ENCODE results near the gene RCL1.
"Not testable (repeated sequence)": the region's sequence is repeated elsewhere in the genome, so short reads cannot be mapped to it uniquely, and the experiment has no call there.

Gene RCL1

DNA sequence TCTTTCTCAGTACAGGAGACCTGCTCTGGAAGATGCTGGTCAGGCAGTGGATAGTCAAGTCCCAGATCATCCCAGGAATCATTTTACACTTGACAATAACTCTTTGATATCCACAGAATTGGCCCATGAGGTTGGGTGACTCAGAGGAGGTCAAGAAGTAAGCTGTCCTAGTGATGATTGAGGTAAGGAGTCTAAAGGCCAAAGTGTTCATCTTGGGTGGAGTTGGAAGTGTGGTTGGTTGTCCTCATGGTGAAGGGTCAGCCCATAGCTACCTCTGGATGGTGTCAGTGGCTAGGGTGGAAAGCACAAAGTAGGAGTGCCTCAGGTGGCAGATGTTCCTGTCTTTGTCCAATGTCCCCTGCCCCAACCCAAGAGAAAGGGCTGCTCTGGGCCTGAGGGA is 24.1 kb upstream of the RCL1 start:
- H3K4me3 ChIP-seq (ENCODE audit: low read depth, low read length), result no peak overlapping the region
- TF ChIP-seq, protein P1, sequence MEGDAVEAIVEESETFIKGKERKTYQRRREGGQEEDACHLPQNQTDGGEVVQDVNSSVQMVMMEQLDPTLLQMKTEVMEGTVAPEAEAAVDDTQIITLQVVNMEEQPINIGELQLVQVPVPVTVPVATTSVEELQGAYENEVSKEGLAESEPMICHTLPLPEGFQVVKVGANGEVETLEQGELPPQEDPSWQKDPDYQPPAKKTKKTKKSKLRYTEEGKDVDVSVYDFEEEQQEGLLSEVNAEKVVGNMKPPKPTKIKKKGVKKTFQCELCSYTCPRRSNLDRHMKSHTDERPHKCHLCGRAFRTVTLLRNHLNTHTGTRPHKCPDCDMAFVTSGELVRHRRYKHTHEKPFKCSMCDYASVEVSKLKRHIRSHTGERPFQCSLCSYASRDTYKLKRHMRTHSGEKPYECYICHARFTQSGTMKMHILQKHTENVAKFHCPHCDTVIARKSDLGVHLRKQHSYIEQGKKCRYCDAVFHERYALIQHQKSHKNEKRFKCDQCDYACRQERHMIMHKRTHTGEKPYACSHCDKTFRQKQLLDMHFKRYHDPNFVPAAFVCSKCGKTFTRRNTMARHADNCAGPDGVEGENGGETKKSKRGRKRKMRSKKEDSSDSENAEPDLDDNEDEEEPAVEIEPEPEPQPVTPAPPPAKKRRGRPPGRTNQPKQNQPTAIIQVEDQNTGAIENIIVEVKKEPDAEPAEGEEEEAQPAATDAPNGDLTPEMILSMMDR (IDR thresholded peaks at IDR 0.05; ENCODE audit: control insufficient read depth, extremely low read depth, insufficient read depth), result no peak
- DNase-seq (ENCODE audit: low read depth), result no peak

DNA sequence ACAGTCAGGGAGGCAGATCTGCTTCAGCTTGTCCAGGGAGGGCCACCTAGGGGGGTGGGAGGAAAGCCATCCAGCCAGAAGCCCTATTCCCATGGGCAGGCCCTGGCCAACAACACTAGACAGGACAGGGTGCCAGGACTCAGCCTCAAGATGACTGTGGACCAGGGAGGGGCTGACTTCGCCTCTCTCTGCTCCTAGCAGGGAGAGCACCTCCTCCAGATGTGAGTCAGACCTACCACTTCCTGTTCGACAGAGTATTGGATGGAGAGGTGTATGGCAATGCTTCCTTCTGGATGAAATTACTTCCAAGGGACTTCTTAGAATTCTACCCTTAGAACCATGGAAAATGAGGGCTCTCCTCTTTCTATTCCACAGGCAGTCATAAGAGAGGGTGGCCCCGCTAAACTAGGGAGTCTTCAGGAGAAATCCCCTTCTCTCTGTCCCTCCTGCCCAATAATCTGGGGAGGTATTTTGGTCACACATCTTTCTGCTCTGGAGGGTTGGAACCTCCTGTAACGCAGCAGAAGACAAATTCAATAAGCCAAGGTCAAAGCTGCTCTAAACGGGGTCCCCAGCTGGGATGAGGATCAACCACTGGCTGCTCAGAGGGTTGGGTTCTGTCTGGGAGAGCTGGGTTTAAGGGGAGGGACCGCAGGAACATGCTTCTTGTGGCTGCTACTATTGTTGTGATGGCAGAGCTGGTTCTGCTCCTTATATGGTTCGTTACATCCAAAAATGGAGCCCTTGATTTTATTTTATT is 23.2 kb upstream of the RCL1 start:
- TF ChIP-seq, protein P1 (IDR thresholded peaks at IDR 0.05; ENCODE audit: control insufficient read depth, extremely low read depth, insufficient read depth), result no peak
- DNase-seq (ENCODE audit: low read depth), result no peak
- H3K4me3 ChIP-seq (ENCODE audit: low read depth, low read length), result no peak overlapping the region

DNA sequence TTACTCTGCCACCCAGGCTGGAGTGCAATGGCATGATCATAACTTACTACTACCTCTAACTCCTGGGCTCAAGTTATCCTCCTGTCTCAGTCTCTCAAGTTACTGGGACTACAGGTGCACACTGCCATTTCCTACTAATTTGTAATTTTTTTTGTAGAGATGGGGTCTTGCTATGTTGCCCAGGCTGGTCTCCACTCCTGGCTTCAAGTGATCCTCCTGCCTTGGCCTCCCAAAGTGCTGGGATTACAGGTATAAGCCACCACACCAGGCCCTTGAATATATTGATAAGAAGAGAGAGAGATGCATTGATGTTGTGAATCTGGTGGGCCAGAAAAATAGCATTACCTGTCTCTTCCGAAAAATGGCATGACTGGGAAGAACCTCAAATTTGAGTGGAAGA is 21.0 kb upstream of the RCL1 start:
- TF ChIP-seq, protein P1 (IDR thresholded peaks at IDR 0.05; ENCODE audit: control insufficient read depth, extremely low read depth, insufficient read depth), result no peak
- DNase-seq (ENCODE audit: low read depth), result no peak
- H3K4me3 ChIP-seq (ENCODE audit: low read depth, low read length), result no peak overlapping the region

DNA sequence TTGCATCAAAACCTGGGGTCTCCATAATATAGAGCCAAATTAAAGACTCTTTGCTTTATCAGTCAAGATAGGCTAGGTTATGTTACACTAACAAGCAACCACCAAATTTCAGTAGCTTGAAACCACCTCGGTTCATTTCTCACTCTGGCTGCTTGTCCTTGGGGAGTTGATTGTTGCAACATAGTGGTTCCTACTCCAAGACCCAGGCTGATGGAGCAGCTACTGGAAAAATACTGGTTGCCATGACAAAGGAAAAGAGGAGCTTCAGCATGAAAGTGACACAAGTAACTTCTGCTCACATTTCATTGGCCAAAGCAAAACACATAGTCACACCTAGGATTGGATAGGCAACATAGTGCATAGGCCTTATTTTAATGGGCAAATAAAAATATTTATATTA is 18.5 kb upstream of the RCL1 start:
- no peak for DNase-seq (ENCODE audit: low read depth)
- TF ChIP-seq, protein P1 (IDR thresholded peaks at IDR 0.05; ENCODE audit: control insufficient read depth, extremely low read depth, insufficient read depth), result no peak

DNA sequence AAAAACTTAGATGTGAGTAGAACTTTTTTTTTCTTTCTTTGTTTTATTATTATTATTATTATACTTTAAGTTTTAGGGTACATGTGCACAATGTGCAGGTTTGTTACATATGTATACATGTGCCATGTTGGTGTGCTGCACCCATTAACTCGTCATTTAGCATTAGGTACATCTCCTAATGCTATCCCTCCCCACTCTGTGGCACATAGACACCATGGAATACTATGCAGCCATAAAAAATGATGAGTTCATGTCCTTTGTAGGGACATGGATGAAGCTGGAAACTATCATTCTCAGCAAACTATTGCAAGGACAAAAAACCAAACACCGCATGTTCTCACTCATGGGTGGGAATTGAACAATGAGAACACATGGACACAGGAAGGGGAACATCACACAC is 17.8 kb upstream of the RCL1 start:
- H3K4me3 ChIP-seq (ENCODE audit: low read depth, low read length); DNase-seq (ENCODE audit: low read depth): not testable (repeated sequence)

More for the DNA sequence above, 18.5 kb upstream of the RCL1 start:
- H3K4me3 ChIP-seq (ENCODE audit: low read depth, low read length), result no peak overlapping the region

DNA sequence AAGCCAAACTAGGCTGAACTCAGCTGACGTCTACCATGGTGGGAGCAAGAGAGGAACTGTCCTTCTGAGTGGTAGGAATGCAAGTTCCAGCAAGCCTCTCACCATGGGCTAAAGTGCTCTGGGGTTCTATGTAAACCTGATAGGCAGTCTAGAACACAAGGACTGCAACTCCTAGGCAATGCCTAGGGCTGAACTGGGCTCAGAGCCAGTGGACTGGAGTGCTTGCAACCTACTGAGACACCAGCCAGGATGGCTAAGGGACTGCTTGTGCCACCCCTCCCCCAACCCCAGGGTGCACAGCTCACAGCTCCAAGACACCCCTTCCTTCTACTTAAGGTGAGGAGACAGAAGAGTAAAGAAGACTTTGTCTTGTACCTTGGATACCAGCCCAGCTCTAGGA is 12.1 kb upstream of the RCL1 start:
- DNase-seq (ENCODE audit: low read depth), result no peak
- TF ChIP-seq, protein P1 (IDR thresholded peaks at IDR 0.05; ENCODE audit: control insufficient read depth, extremely low read depth, insufficient read depth), result no peak
- H3K4me3 ChIP-seq (ENCODE audit: low read depth, low read length), result no peak overlapping the region

DNA sequence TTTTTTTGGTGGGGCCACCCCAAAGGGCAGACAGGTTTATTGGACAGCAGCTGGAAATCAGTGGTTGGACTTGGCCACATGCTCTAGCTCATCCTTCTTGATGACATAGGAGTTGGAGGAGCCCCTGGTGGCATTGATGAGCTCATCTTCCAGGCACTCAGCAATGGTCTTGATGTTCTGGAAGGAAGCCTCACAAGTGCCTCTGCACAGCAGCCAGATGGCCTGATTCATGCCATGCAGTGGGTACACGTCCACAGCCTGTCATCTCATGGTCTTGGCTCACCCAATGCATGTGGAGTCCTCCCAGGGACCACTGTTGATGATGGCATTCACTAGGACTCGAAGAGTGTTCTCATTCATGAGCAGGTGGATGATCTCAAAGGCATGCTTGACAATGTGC is 11.3 kb upstream of the RCL1 start:
- no peak for DNase-seq (ENCODE audit: low read depth)
- TF ChIP-seq, protein P1 (IDR thresholded peaks at IDR 0.05; ENCODE audit: control insufficient read depth, extremely low read depth, insufficient read depth), result no peak

DNA sequence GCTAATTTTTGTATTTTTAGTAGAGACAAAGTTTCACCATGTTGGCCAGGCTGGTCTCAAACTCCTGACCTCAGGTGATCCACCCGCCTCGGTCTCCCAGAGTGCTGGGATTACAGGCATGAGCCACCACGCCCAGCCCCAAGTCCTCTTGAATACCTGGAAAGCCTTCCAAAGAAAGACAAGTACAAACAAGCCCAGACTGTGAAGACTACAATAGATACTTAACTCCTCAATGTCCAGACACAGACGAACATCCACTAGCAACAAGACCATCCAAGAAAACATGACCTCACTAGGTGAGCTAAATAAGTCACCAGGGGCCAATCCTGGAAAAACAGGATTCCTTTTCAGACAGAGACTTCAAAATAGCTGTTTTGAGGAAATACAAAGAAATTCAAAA is 9.6 kb upstream of the RCL1 start:
- not testable (repeated sequence) for DNase-seq (ENCODE audit: low read depth); H3K4me3 ChIP-seq (ENCODE audit: low read depth, low read length)

More for the DNA sequence above, 11.3 kb upstream of the RCL1 start:
- H3K4me3 ChIP-seq (ENCODE audit: low read depth, low read length), result no peak overlapping the region
